LNCaP clone FGC (cell line): Measurements from ENCODE around the gene MARF1.
A peak's percentile ranks its signal among the peaks of the same experiment; 100 is the strongest.

Experiments
- DNase-seq: peaks from one replicate; pipeline ENCODE4 v3.0.0-alpha.2; 2011; ENCODE audit warnings: low read depth
- H3K4me3 ChIP-seq: 2 replicates; pipeline ENCODE4 v1.5.1; 2011; ENCODE audit warnings: mild to moderate bottlenecking, low read depth, low read length, control low read depth
- CTCF ChIP-seq: IDR thresholded peaks from 2 replicates; pipeline ENCODE4 v1.5.1; 2012; ENCODE audit warnings: mild to moderate bottlenecking; ENCODE audit not compliant: control insufficient read depth, insufficient read depth; ENCODE audit errors: extremely low read depth

MARF1 gene

GRCh38 chr16:15585956-15586355 lies 57.0 kb downstream of the MARF1 start:
- no peak overlapping the region for H3K4me3 ChIP-seq
- DNase-seq, result no peak
- no peak for TF ChIP-seq CTCF

DNA sequence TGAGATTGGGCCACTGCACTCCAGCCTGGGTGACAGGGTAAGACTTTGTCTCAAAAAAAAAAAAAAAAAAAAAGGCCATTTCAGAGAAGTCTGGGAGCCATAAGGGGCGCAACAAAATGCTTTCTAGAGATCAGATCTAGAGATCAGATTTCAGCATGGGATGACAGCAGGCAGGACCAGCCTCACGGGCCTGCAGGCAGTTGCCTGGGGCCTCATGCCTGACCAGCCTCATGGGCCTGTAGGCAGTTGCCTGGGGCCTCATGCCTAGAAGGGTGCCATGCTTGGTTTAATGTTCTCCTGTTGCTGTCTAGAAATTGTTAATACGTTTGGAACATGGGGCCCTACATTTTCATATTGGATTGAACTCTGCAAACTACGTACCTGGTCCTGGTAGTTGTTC lies 59.4 kb downstream of the MARF1 start:
- no peak for DNase-seq

GRCh38 chr16:15581127-15581815 lies 61.7 kb downstream of the MARF1 start:
- no peak for DNase-seq
- TF ChIP-seq CTCF, result no peak
- H3K4me3 ChIP-seq, result no peak overlapping the region

More for the DNA sequence above, 59.4 kb downstream of the MARF1 start:
- no peak for TF ChIP-seq CTCF
- H3K4me3 ChIP-seq, result no peak overlapping the region

GRCh38 chr16:15578824-15579223 lies 64.1 kb downstream of the MARF1 start:
- no peak overlapping the region for H3K4me3 ChIP-seq
- DNase-seq, result no peak
- TF ChIP-seq CTCF, result no peak

DNA sequence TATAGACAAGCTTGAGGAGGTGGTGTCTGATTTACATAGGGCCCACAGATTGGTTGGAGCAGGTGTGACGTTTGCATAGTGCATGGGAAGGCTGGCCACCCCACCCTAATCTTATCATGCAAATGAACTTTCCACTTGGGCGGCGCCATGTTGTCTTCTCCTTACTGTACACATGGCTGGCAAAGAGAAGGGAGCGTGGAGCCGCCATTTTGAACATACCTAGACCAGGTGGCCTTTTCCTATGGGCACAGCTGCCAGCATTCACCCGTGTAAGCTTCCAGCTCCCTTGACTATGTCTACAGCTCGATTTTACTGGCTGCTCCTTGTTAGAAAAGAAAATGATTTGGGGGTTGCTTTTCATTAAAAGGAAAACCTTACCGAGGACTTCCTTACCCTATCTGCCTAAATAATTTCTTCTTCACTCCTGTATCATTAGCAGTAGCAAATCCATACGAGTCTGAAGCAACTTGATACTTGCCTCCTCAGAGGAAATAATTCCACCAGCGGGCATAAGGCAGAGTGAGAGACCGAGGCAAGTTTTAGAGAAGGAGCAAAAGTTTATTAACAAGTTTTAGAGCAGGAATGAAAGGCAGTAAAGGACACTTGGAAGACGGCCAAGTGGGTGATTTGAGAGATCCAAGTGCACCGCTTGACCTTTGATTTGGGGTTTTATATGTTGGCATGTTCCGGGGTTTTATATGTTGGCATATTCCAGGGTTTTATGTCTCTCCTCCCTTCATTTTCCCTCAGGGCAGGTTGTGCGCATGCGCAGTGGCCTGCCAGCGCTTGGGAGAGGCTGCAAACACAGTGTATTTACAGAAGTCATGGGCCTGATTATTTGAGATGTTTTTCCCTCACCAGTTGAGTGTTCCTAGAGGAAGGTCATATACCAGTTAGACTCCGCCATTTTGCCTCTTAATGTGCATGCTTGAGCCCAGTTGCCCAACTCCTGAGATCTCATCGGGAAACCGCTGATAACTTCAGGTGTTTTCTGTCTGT lies 65.7 kb downstream of the MARF1 start:
- 0 out of 2 replicates have a peak overlapping the region, but pooled peaks have one; percentile 14 for H3K4me3 ChIP-seq
- TF ChIP-seq CTCF, result no peak
- peak; percentile 99 for DNase-seq

DNA sequence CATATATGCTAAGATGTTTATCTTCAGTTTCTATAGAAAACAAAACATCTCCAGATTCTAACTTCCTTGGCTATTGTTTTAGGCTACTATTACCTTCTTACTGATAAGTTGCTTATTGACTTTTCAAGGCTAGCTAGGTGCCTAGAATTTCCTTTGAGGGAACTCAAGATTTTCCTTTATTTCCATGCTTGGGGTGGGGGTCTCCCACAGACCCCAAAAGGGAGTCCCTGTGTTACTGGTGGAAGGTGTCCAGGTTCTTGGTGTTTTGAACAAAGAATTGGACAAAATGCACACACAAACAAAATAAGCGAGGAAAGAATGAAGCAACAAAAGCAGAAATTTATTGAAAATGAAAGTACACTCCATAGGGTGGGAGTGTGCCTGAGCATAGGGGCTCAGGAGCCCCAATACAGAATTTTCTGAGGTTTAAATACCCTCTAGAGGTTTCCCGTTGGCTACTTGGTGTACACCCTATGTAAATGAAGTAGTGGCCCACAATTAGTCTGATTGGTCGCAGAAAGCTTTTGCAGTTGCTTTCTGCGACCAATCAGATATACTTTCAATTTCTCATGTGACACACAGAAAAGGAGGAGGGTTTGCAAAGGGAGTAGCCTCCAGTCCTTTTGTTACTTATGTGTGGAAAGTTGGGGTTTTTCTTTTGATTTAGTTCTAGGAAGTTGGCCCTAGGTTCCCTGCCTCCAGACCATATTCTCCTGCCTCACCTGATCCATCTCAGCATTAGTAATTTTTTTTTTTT lies 67.5 kb downstream of the MARF1 start:
- no peak overlapping the region for H3K4me3 ChIP-seq
- TF ChIP-seq CTCF, result no peak
- no peak for DNase-seq
